Lower leg skin (tissue), 4 donors: ENCODE results near the gene SPOCK1. TPM values are rescaled to one million over a fixed set of nuclear protein-coding genes. Genes with fewer than 3 reads are reported as not detected.

ENCODE experiments used
- DNase-seq, 2 donors: peaks; one replicate each; pipeline ENCODE4 v3.0.0-alpha.2; 2019; ENCODE audit warnings: low spot score in 2 of 2
- H3K4me3 ChIP-seq: fragments of 200-600 bp; sonication (generic); 2 replicates; pipeline ENCODE4 v1.5.1; 2017; ENCODE audit warnings: mild to moderate bottlenecking, low read depth; ENCODE audit not compliant: poor library complexity, severe bottlenecking
- POLR2A ChIP-seq, 2 donors: fragments of 450-650 bp; IDR thresholded peaks; one replicate each; pipeline ENCODE4 v1.6.1; 2016 to 2017; ENCODE audit warnings: antibody characterized with exemption in 2 of 2, mild to moderate bottlenecking in 1 of 2, moderate library complexity in 1 of 2
- WGBS, 2 donors: methylation state at CpG; one replicate each; pipeline ENCODE4 v1.1.5; 2018; 5-methylcytosine and 5-hydroxymethylcytosine counted together
- intact Hi-C: fragments of 100-400 bp; cut with DNase I; formaldehyde crosslinking; loops from one replicate; pipeline ENCODE4 v1.15.0; 2023; ENCODE audit warnings: low total_unique reads
- total RNA-seq, 4 donors: library from RNA; depleted of rRNA; stranded (reverse); fragments of >200 nt; gene quantifications; one replicate each; pipeline ENCODE4 v1.1.0, GENCODE V29; 2016
- TF ChIP-seq, protein P1 (sequence below), 3 donors: fragments of 450-650 bp; IDR thresholded peaks; one replicate each; pipeline ENCODE4 v1.5.1; 2016; ENCODE audit warnings: antibody characterized with exemption in 3 of 3, mild to moderate bottlenecking in 3 of 3, moderate library complexity in 2 of 3

SPOCK1 gene
- total RNA-seq, 4 donors from 2014 or later, result 7.9 to 21.5 (median 11.7) TPM

DNA sequence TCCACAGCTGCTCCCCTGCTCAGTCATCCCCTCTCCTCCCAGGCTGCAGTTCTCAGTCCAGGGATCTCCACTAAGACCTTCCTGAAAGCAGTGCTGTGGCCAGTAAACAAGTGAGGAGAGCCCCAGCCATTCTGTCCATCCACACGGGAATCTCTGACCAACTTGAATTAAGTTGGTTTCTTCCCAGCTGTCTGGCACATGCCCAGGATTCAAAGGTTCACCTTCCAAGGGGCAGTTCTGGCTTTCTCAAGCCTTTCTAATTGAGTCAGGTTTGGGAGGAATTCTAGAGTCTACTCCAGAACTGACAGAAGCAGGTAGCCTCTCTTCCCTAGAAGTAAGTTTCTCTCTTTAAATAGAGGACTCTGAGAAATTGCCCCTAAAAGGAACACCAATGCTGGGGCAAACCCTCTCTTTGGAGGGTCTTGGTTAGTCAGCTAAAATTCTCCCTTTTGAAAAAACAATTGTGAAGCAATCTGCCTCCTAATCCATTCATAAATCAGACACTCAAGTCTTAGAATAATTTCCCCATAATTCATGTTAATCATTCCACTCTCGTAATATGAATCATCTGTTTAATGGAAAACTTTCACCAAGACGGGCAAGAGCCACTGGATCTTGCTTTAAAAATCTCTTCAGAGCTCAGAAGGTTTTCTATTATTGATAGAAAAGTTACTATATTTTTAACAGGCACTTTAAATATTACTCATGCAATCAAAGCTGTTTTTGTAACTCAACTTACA, 133.8 kb downstream of the SPOCK1 start:
- no peak for DNase-seq
- intact Hi-C loops, result no loop called here
- WGBS, 2 donors, result 25 to 38% methylated on average over 3 of the region's 3 CpGs
- no peak overlapping the region for H3K4me3 ChIP-seq
- TF ChIP-seq POLR2A (IDR thresholded peaks at IDR 0.05), result no peak
- TF ChIP-seq, protein P1, sequence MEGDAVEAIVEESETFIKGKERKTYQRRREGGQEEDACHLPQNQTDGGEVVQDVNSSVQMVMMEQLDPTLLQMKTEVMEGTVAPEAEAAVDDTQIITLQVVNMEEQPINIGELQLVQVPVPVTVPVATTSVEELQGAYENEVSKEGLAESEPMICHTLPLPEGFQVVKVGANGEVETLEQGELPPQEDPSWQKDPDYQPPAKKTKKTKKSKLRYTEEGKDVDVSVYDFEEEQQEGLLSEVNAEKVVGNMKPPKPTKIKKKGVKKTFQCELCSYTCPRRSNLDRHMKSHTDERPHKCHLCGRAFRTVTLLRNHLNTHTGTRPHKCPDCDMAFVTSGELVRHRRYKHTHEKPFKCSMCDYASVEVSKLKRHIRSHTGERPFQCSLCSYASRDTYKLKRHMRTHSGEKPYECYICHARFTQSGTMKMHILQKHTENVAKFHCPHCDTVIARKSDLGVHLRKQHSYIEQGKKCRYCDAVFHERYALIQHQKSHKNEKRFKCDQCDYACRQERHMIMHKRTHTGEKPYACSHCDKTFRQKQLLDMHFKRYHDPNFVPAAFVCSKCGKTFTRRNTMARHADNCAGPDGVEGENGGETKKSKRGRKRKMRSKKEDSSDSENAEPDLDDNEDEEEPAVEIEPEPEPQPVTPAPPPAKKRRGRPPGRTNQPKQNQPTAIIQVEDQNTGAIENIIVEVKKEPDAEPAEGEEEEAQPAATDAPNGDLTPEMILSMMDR (IDR thresholded peaks at IDR 0.05), result no peak

DNA sequence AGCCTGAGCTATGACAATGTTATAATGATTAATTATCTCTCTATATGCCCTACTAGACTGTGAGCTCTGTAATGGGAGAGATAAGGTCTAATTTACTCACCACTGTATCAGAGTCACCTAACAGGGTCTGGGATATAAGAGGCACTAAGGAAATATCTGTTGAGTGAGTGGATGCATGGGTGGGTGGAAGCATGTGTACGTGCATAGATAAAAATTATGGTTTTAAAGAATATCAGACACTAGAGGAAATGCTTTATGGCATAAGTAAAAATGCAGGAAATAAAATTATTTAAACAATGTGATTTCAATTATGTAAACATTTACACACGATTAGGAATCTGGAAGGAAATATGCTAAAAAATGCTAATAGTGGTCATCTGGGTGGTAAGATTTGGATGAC, 137.8 kb downstream of the SPOCK1 start:
- DNase-seq, result no peak
- H3K4me3 ChIP-seq, result no peak overlapping the region
- TF ChIP-seq, protein P1 (IDR thresholded peaks at IDR 0.05), result no peak
- no peak for TF ChIP-seq POLR2A (IDR thresholded peaks at IDR 0.05)
- WGBS, 2 donors, result 53 to 66% methylated on average over 2 of the region's 2 CpGs
- intact Hi-C loops, result no loop called here

DNA sequence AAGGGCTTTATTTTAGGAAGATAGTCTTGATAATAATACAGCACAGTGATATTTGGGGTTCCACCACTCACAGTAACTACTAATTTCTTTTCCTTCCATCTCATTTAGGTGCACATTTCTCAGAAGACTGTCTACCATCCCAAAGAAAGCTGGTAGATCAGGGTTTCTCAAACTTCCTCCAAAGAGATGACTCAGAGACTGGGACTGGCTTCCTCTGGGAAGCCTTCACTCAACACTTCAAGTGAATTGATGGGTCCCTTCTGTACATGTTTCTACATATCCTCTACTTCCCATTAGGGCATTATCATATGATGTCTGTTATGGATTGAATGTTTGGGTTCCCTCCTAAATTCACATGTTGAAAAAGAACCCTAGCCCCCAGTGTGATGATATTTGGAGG, 138.5 kb downstream of the SPOCK1 start:
- no peak for DNase-seq
- TF ChIP-seq, protein P1 (IDR thresholded peaks at IDR 0.05), result no peak
- no peak for TF ChIP-seq POLR2A (IDR thresholded peaks at IDR 0.05)
- no peak overlapping the region for H3K4me3 ChIP-seq
- intact Hi-C loops, result no loop called here

DNA sequence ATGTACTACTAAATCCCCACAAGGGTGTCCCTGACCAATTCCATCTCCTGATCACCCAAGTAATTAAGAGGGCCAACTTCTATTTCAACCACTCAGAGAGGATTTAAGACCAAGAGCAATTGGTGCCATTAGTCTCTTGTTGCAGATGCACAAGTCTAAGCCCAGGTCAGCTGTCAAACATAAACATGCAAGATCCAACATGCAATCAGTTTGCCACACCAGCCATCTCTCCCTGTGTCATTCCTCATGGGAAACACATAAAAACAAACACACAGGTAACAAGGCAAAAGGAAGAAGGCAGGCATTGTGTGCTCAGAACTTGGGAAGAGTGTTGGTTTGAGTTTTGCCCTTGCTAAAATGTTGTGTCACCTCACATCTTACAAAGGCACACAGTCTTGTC, 139.2 kb downstream of the SPOCK1 start:
- TF ChIP-seq POLR2A (IDR thresholded peaks at IDR 0.05), result no peak
- TF ChIP-seq, protein P1 (IDR thresholded peaks at IDR 0.05), result no peak
- intact Hi-C loops, result no loop called here
- H3K4me3 ChIP-seq, result no peak overlapping the region
- no peak for DNase-seq

DNA sequence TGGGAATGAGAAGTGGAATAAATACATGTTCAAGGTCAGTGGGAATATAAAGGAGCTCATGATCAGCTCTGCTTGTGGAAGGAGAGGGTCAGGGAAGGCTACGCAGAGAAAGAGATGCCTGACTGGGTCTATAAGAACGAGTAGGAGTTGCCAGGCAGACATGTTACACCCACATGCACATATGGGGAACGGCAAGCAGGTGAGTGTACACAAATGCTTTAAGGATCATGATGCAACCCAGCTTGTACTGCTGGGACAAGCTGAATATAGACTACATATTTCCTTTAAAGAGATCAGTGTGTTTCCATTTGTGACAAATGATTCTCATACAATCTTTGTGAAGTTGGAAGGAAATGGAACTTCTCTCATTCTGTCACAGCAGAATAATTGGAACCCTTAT, 141.7 kb downstream of the SPOCK1 start:
- 65 to 72% methylated on average over 3 of the region's 3 CpGs for WGBS, 2 donors

More for the DNA sequence above, 141.7 kb downstream of the SPOCK1 start:
- DNase-seq, result no peak
- no peak for TF ChIP-seq POLR2A (IDR thresholded peaks at IDR 0.05)
- TF ChIP-seq, protein P1 (IDR thresholded peaks at IDR 0.05), result no peak
- intact Hi-C loops, result no loop called here
- H3K4me3 ChIP-seq, result no peak overlapping the region
